Fibroblast of skin of scalp (primary cell): ENCODE results near the gene COQ4.

Experiments used
- DNase-seq: peaks from one replicate; pipeline ENCODE4 v3.0.0-alpha.2; 2013

COQ4 gene

GRCh38 chr9:128375865-128376264 lies 53.2 kb downstream of the COQ4 start:
- DNase-seq = no peak

GRCh38 chr9:128382261-128382660 lies 59.6 kb downstream of the COQ4 start:
- DNase-seq = no peak

- DNase-seq = no peak
These were observed 60.5 kb downstream of the COQ4 start for GRCh38 chr9:128383007-128383753.
